ENCODE results near the gene ADA. TPM values are rescaled to one million over a fixed set of nuclear protein-coding genes. Genes with fewer than 3 reads are reported as not detected.

Gene ADA
- total RNA-seq, 4 donors from 2014 or later, result 4.0 to 13.9 (median 7.1) TPM

- Histone ChIP-seq H3K27ac (peak overlapping the region; percentile 54 to 96 (median 90)), H3K9me3 (no peaks in the 10 kb centered on the region), H3K27me3 (no peaks in the 10 kb centered on the region), H3K4me3 (replicated peaks in 1 of 3) (no peak overlapping the region), H3K36me3 (no peaks in the 10 kb centered on the region), H3K4me1 (peaks cover 18 to 31% of the 10 kb centered on the region in 2 donors)
- DNase-seq, result peak; percentile 91 to 93
- peak; percentile 91 to 99 (median 98) for TF ChIP-seq CTCF (IDR thresholded peaks at IDR 0.05)
- peak in 1 of 2 donors; percentile 29 for TF ChIP-seq POLR2A (IDR thresholded peaks at IDR 0.05)
- 25 to 27% methylated on average over 23 to 24 of the region's 25 CpGs for WGBS, 2 donors
- intact Hi-C loops (cut with DNase I), result loop anchor here (10.0 kb wide), 2 partner anchors 75 to 135 kb away; partner anchors contain the start of gene TTPAL
Measured at GRCh38 chr20:44609516-44610312, 41.8 kb downstream of the ADA start.

- Histone ChIP-seq H3K4me1 (peaks cover 12 to 25% of the 10 kb centered on the region in 2 donors), H3K27me3 (no peaks in the 10 kb centered on the region), H3K4me3 (replicated peaks in 1 of 3) (no peak overlapping the region), H3K27ac (peak overlapping the region; percentile 54 to 96 (median 90)), H3K9me3 (no peaks in the 10 kb centered on the region), H3K36me3 (no peaks in the 10 kb centered on the region)
- intact Hi-C loops (cut with DNase I), result loop anchor here (10.0 kb wide), 1 partner anchor 74 kb away; no protein-coding TSS in a partner anchor
- DNase-seq, result no peak
- WGBS, 2 donors, result 74% methylated on average over 5 to 8 of the region's 9 CpGs
- TF ChIP-seq POLR2A (IDR thresholded peaks at IDR 0.05), result no peak
- TF ChIP-seq CTCF (IDR thresholded peaks at IDR 0.05), result no peak
Measured at GRCh38 chr20:44609006-44609515, 42.4 kb downstream of the ADA start.

- Histone ChIP-seq H3K4me1 (peaks cover 15 to 32% of the 10 kb centered on the region in 2 donors), H3K27ac (no peak overlapping the region), H3K27me3 (no peaks in the 10 kb centered on the region), H3K36me3 (no peaks in the 10 kb centered on the region), H3K4me3 (replicated peaks in 1 of 3) (no peak overlapping the region), H3K9me3 (no peaks in the 10 kb centered on the region)
- 88 to 96% methylated on average over 5 of the region's 5 CpGs for WGBS, 2 donors
- TF ChIP-seq POLR2A (IDR thresholded peaks at IDR 0.05) (no peak), CTCF (IDR thresholded peaks at IDR 0.05) (no peak)
- intact Hi-C loops (cut with DNase I), result loop anchor here (10.0 kb wide), 1 partner anchor 72 kb away; no protein-coding TSS in a partner anchor
- DNase-seq, result no peak
Measured at GRCh38 chr20:44606725-44607441, 44.6 kb downstream of the ADA start.

GRCh38 chr20:44603327-44603726 is 48.2 kb downstream of the ADA start:
- Histone ChIP-seq H3K4me1 (peaks cover 26 to 43% of the 10 kb centered on the region in 2 donors), H3K27ac (peak overlapping the region in 1 of 3 donors; percentile 99), H3K4me3 (replicated peaks in 1 of 3) (no peak overlapping the region), H3K36me3 (no peaks in the 10 kb centered on the region), H3K27me3 (no peaks in the 10 kb centered on the region), H3K9me3 (no peaks in the 10 kb centered on the region)
- TF ChIP-seq CTCF (IDR thresholded peaks at IDR 0.05) (no peak), POLR2A (IDR thresholded peaks at IDR 0.05) (no peak)
- WGBS, 2 donors, result 92 to 93% methylated on average over 8 of the region's 8 CpGs
- DNase-seq, result no peak
- intact Hi-C loops (cut with DNase I), result loop anchor here (10.0 kb wide), 1 partner anchor 69 kb away; no protein-coding TSS in a partner anchor
